GM23248 (cell line): ENCODE measurements around the gene TLCD4.

Source experiments
- EZH2 ChIP-seq: fragments of 200-600 bp; sonication (generic); IDR thresholded peaks from 2 replicates; pipeline ENCODE4 v1.6.1; 2018; ENCODE audit warnings: antibody characterized with exemption, mild to moderate bottlenecking; ENCODE audit not compliant: insufficient read depth, poor library complexity, severe bottlenecking
- EZH2phosphoT487 ChIP-seq: fragments of 200-600 bp; sonication (generic); IDR thresholded peaks from 2 replicates; pipeline ENCODE4 v1.6.1; 2018; ENCODE audit warnings: antibody characterized with exemption, moderate library complexity, mild to moderate bottlenecking, low read depth; ENCODE audit not compliant: insufficient read depth

DNA sequence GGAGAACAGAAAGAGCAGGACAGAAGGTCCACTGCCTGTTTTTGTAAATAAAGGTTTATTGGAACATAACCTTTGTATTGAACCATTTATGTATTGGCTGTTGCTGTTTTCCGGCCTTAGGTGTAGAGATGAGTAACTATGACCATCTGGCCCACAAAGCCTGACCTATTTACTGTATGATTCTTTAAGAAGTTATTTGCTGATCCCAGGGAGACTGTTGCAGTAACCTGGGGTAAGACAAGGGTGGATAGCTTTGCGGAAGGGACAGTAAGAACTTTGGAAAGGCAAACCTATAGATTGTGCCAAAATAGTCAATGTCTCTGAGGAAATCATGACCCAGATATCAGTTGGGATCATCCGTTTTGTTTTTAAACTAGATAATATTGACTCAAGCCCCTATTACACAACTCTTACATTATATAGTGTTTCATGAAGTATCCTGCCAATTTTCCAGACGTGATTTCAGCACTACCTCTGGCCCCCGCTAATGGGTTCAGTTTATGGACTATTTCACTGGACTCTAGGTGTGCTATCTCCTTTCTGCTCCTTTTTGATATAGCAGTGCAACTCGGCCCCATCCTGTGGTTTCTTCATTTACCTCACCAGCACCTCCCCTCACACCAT lies 20.8 kb upstream of the TLCD4 start:
- TF ChIP-seq EZH2 (no peak), EZH2phosphoT487 (no peak)
